Measurements from ENCODE around the gene CXCL11.

DNA sequence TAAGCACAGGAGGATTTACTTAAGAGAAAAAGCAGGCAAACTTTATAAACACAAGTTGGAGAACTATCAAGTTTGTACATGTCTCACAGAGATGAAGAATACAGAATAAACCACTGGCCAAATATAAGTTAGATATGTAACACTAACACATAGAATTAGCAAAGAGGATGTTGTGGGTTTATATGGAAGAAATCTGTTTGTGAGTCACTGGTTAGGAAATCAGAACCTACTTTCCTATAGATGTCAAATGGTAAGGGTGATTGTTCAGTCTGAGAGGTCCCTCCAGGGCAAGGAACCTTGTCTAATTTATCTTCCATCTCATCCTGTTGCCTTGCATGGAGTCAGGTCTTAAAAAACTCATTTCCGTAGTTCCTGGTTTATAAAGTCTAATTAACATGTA is 23.9 kb upstream of the CXCL11 start:
- no peak for TF ChIP-seq YY1 (IDR thresholded peaks at IDR 0.05; ENCODE audit: insufficient read depth, insufficient read length)
- TF ChIP-seq ZNF274 (IDR thresholded peaks at IDR 0.05; ENCODE audit: low read depth, low read length), result no peak
- no peak for TF ChIP-seq SUZ12 (IDR thresholded peaks at IDR 0.05; ENCODE audit: extremely low read depth, insufficient read depth, insufficient read length)
